Measurements from ENCODE around the gene PEMT.

The PEMT gene

DNA sequence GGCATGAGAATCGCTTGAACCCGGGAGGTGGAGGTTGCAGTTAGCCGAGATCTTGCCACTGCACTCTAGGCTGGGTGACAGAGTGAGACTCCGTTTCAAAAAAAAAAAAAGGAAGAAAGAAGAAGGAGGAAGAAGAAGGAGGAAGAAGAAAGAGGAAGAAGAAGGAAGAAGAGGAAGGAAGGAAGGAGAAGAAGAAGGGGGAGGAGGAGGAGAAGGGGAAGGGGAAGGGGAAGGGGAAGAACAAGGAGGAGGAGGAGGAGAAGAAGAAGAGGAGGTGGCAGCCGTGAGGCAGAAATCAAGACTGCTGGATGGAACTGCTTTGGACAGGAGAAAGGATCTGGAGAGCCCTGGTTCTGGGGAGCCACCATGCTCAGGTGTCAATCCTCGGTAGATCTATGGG is 29.7 kb upstream of the PEMT start:
- no peak for DNase-seq (ENCODE audit: extremely low spot score)

DNA sequence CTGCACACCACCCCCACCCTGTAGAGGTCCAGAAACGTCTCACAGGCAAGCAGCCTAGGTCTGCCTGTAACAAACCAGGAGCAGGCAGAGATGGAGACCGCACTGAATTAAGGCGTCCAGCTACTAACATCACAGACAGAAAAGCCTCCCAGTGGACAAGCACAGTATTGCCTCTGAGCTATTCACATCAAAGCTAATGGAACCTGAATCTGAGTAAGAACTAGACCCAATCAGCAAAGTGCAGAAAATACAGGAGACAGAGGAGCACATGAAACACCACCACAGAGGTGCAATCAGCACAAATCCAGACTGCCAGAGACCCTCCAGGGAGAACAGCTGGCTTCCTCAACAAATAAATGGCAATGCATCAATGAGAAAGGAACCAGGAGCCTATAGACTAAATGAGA is 22.2 kb upstream of the PEMT start:
- TF ChIP-seq, protein P1, sequence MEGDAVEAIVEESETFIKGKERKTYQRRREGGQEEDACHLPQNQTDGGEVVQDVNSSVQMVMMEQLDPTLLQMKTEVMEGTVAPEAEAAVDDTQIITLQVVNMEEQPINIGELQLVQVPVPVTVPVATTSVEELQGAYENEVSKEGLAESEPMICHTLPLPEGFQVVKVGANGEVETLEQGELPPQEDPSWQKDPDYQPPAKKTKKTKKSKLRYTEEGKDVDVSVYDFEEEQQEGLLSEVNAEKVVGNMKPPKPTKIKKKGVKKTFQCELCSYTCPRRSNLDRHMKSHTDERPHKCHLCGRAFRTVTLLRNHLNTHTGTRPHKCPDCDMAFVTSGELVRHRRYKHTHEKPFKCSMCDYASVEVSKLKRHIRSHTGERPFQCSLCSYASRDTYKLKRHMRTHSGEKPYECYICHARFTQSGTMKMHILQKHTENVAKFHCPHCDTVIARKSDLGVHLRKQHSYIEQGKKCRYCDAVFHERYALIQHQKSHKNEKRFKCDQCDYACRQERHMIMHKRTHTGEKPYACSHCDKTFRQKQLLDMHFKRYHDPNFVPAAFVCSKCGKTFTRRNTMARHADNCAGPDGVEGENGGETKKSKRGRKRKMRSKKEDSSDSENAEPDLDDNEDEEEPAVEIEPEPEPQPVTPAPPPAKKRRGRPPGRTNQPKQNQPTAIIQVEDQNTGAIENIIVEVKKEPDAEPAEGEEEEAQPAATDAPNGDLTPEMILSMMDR (IDR thresholded peaks at IDR 0.05; ENCODE audit: control extremely low read depth, extremely low read depth, low read depth, missing control alignments) = peak; percentile 55
- POLR2A ChIA-PET = no interaction called here
- peak; percentile 64 for DNase-seq (ENCODE audit: extremely low spot score)
- CTCF ChIA-PET = interaction anchor here (0.6 to 3.2 kb wide), 19 partner anchors 9 to 259 kb away, joined by 3 to 21 read pairs (median 4); partner anchors contain the start of genes PEMT and RASD1

More for the DNA sequence above, 29.7 kb upstream of the PEMT start:
- POLR2A ChIA-PET = no interaction called here
- CTCF ChIA-PET = interaction anchor here (3.2 kb wide), 1 partner anchor 21 kb away, joined by 9 read pairs; no protein-coding TSS in a partner anchor
- TF ChIP-seq, protein P1 (IDR thresholded peaks at IDR 0.05; ENCODE audit: control extremely low read depth, extremely low read depth, low read depth, missing control alignments) = no peak

DNA sequence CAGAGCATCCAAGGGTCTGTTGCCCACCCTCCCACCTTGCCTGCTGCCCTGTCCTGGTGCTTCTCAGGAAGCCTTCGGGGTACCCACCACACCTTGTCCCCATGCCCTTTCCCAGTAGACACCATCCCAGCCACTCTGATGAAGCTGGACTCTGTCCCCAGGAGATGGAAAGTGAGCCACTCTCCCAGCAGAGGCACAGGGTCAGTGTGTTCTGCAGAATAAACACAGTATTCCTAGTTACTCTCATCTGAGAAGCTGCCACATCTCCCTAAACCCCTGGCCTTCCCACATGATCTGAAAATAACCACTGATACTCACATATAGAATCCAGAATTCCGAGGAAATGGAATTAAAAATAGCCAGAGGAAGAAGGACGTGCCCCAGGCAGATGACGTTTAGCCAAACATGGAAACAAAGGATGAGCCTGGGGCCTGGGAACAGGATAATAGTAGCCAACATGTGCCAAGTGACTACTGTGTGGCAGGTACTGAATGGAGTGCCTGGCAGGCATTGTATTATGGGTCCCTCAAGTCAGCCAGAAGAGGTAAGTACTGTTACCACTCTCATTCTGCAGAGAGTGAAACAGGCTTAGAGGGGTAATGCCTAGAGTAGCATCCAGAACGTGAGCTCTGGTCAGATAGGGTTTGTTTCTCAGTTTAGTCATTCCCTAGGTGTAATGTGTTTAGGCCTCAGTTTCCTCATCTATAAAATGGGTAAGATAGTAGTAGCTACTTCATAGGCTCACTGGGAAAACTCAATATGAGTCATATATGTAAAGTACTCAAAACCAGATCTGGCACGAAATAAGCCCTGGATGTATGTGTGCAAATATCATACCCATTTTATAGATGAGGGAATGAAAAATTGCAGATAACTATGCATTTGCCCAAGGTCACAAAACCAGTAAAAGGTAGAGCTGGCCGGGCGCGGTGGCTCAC is 20.8 kb upstream of the PEMT start:
- no peak for DNase-seq (ENCODE audit: extremely low spot score)
- ChIA-PET POLR2A (no interaction called here), CTCF (interaction anchor here (1.6 to 3.2 kb wide), 5 partner anchors 15 to 116 kb away, joined by 5 to 21 read pairs (median 17); partner anchors contain the start of genes PEMT and RASD1)

DNA sequence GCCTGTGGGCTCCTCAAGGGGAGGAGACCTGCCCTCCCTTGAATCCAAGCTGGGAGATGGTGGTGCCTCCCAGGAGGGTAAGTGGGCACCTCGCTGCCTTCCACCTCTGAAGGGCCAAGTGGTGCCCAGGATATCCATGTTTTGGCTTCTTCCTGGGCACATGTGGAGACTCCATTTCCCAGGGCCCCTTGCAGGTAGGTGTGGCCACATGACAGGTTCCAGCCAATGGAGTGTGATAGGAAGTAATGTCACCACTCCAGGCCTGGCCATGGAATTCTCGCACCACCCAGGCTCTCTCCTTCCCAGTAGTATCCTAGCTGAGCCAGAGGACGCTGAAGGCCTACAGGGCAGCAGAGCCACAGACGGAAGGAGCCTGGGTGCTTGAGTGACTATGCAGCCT is 17.6 kb upstream of the PEMT start:
- TF ChIP-seq, protein P1 (IDR thresholded peaks at IDR 0.05; ENCODE audit: control extremely low read depth, extremely low read depth, low read depth, missing control alignments) = no peak
- no peak for DNase-seq (ENCODE audit: extremely low spot score)
- ChIA-PET POLR2A (no interaction called here), CTCF (interaction anchor here (2.1 kb wide), 1 partner anchor 34 kb away, joined by 6 read pairs; no protein-coding TSS in a partner anchor)

More for the DNA sequence above, 20.8 kb upstream of the PEMT start:
- TF ChIP-seq, protein P1 (IDR thresholded peaks at IDR 0.05; ENCODE audit: control extremely low read depth, extremely low read depth, low read depth, missing control alignments) = no peak

DNA sequence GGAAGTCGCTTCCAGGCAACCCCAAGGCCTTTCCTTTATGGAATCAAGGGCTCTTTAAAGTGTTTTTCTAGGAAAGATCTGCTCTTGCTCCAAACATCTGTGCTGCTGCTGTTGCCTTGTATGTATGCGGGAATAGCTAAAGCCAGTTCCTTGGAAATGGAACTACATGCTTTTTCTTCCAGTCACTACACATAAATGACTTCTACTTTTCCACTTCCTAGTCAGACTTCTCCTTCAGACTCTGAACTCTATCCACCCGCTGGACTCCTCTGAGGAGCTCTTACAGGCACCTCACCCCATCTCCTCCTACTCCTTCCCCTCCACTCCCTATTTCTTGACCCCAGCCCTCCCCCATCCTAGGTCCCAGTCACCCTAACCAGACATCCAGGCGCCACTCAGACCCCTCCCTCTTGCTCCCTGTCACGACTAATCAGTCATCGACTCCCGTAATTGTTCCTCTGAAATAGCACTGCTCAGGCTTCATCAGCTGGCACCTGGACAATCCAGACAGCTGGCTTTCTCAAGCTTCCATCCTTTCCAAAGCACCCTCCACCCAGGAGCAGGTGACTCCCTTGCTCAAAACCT is 15.0 kb upstream of the PEMT start:
- DNase-seq (ENCODE audit: extremely low spot score) = peak; percentile 5
- TF ChIP-seq, protein P1 (IDR thresholded peaks at IDR 0.05; ENCODE audit: control extremely low read depth, extremely low read depth, low read depth, missing control alignments) = no peak
- CTCF ChIA-PET = interaction anchor here (1.2 kb wide), 1 partner anchor 122 kb away, joined by 4 read pairs; no protein-coding TSS in a partner anchor
- POLR2A ChIA-PET = no interaction called here

DNA sequence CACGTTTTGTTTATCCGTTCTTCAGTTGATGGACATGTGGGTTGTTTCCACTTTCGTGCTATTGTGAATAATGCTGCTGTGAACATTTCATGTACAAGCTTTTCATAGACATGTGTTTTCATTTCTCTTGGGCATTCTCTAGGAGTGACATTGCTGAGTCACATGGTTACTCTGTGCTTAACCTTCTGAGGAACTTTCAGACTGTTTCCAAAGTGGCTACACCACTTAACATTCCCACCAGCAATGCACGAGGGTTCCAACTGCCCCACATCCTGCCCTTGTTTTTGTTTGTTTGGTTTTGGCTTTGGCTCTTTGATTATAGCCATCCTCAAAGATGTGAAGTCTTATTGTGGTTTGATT is 14.2 kb upstream of the PEMT start:
- TF ChIP-seq, protein P1 (IDR thresholded peaks at IDR 0.05; ENCODE audit: control extremely low read depth, extremely low read depth, low read depth, missing control alignments) = no peak
- ChIA-PET CTCF (no interaction called here), POLR2A (no interaction called here)
- no peak for DNase-seq (ENCODE audit: extremely low spot score)
